Hematopoietic multipotent progenitor cell treated with erythropoietin and hydrocortisone succinate and interleukin-3 and kit ligand, for 17 days (in vitro differentiated cells): ENCODE measurements around the gene CNGB1.
"Not testable (repeated sequence)": the region's sequence is repeated elsewhere in the genome, so short reads cannot be mapped to it uniquely, and the experiment has no call there.

Source experiments
- DNase-seq: peaks from one replicate; pipeline ENCODE4 v3.0.0-alpha.2; 2015; ENCODE audit warnings: low spot score

The CNGB1 gene

DNA sequence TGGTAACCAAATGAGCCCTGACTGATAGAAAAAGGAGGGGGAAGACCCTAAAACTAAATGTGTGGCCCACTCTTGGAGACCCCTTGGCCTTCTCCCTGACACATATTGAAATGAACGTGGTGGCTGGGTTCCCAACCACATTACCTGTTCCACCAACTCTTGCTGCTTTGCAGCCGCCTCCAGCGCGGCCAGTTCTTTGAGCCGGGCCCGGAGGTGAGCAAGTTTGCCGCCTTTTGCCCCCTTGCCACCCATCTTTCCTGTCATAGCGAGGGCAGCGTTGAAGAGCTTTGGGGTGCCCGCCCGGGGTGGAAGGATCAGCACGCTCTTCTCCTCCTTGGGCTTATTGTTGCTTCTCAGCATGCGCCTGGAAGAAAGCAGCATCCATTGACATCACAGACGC lies 83.2 kb downstream of the CNGB1 start:
- DNase-seq, result no peak

DNA sequence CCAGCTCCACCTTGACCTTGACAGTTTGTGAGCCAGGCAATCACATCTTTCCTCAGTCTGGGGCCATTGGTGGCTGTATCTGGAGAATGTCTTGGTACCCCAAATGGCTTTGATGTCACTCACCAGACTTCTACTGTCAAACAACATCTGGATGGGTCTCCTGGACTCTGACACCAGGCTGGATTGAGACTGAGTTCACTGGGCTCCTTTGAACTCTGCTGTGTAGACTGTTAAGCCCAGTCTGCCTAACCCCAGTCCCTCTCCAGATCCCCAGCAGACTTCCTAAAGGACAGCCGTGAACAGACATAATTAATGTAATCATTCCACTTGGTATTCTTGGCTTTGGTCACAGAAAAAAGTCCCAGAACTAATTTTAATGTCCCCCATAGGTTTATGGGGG lies 84.5 kb downstream of the CNGB1 start:
- DNase-seq, result no peak

- no peak for DNase-seq
Observed at GRCh38 chr16:57884655-57885133, 86.2 kb downstream of the CNGB1 start.

DNA sequence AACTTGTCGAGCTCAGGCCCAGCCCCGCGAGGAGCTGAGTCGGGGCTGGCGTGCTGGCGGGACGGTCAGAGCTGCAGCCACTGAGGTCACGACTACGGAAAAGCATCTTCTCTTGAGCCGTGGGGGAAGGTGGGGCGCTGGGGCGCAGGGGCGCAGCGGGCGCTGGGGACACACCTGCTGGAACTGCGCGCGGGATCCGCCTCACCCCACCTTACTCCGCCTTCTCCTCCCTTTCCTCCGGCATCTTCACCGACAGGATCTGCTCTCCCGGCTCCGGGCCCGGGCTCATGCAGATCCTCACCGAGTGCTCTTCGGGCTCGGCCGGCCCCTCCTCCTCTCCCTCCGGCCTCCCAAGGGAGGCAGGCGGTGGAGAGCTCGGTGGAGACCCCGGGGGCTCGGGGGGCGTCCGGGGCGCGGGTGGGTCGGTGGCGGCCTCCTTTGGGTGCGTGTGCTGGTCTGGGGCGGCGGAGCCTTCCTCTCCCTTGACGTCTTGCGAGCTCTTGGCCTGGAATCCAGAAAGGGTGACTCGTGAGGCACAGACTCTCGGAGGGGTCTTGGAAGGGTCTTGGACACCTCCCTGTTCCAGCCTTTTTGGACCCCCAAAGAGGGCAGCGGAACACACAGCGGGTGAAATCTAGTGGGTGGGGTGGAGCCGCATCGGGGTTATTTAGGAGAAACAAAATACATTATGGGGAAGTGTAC lies 86.8 kb downstream of the CNGB1 start:
- no peak for DNase-seq

DNA sequence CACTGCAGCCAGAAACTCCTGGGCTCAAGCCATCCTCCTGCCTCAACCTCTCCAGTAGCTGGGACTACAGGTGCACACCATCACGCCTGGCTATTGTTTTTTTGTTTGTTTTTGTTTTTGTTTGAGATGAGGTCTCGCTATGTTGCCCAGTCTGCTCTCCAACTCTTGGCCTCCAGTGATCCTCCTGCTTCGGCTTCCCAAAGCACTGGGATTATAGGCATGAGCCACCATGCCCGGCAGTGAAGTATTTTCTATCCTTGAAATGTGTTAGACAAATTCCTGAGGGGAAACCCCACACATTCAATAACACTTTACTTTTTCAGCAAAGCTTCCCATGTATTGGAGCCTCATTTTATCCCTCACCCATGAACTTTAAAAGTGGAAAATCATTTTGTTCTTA lies 87.4 kb downstream of the CNGB1 start:
- DNase-seq, result no peak

DNA sequence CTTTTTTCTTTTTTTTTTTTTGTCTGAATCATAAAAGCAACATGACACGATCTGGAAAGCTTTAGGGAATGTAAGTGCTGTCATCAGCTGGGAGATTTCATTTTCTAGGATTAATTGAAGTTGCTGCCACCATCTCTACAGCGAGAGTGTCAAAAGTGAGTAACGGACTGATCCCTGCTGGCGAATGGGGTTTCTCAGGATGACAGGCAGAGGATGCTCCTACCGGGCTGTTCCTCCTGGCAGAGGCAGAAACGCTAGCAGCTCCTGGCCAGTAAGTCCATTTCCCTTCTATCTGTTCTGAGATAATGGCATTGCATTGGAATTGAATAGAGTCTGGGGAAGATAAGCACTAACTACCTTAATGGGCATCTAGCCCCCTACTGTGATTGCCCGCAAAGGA lies 88.1 kb downstream of the CNGB1 start:
- no peak for DNase-seq

DNA sequence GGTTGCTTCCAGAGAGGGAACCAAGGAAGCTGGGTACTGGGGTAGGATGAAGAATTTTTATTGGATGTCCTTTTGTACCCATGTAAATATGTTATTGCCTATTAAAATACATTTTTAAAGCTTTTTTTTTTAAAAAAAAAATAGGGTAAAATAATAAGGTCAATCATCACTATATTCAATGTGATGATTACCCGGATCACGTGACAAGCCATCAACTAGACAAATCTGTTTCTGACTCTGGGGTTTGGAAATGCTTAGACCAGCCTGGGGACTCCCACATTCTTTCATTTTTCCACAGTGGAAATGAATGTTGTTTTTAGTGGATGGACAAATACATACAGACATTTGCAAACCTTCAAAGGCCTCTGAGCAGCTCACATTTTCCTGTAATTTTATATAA lies 88.7 kb downstream of the CNGB1 start:
- DNase-seq, result no peak

DNA sequence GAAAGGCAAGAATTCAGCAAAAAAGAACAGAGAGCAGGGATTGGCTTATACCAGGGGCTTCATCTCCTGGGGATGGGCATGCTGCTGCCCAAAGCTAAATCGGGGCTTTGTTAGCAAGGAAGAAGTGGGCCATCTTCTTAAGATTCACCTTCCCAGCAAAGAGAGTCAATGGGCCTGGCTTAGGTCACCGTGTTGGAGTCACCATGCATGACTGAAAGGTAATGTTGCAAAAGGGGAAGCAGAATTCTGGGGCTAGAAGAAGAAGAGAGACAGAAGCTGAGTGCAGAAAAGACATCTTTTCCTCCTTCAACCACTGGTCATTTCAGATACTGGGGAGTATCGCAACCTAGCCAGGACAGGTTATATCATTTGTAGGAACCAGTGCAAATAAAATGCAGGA lies 92.3 kb downstream of the CNGB1 start:
- no peak for DNase-seq

GRCh38 chr16:57876210-57876609 lies 94.7 kb downstream of the CNGB1 start:
- no peak for DNase-seq

- DNase-seq, result no peak
Observed at GRCh38 chr16:57875347-57875746, 95.6 kb downstream of the CNGB1 start.

DNA sequence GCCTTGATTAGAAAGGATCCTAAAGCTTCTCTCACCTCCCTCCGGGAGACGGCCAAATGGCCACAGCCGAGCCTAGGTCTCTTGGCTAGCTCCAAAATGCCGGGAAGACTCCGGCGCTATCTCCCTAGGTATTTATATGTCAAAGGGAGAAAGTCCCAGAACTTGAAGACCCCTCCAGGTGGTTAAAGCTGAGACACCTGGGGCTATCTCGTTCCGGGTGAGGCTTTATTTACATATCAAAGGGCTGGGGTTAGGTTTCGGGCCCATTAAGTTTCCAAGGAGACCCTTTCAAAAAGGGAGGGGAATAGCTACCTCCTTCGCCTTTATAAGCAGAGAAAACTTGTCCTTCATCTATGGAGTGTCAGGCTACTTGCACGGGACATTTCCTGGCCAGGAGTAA lies 97.7 kb downstream of the CNGB1 start:
- no peak for DNase-seq

GRCh38 chr16:57872764-57873163 lies 98.2 kb downstream of the CNGB1 start:
- not testable (repeated sequence) for DNase-seq

GRCh38 chr16:57871456-57871855 lies 99.5 kb downstream of the CNGB1 start:
- no peak for DNase-seq

- no peak for DNase-seq
Observed at GRCh38 chr16:57870753-57871454, 100.0 kb downstream of the CNGB1 start.

GRCh38 chr16:57868913-57869520 lies 101.9 kb downstream of the CNGB1 start:
- DNase-seq, result no peak

DNA sequence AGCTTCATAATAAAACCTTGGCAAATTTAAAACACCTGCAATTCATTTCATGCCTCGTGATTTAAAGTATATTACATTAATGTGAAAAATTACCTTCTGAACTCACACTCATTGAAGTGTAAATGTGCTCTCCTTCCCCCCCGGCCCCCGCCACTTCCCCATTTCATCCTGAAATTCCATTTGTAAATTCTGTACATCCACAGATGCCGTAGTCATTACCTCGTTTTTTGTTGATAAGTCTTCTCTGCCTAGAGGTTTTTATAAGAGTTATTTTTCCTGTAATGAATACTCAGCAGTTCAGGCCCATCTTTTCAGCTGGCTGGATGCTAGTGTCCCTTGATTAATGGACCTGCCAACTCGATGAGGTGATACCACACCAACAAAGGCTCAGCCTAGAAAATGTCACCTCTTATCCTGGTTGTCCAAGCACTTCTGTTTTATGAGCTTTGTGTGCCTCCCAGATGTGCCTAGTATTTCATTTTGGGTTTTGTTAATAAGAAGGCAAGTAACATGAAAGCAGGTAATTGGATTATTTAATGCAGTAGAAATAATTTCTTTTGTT lies 103.8 kb downstream of the CNGB1 start:
- DNase-seq, result no peak

GRCh38 chr16:57866529-57866918 lies 104.4 kb downstream of the CNGB1 start:
- no peak for DNase-seq

DNA sequence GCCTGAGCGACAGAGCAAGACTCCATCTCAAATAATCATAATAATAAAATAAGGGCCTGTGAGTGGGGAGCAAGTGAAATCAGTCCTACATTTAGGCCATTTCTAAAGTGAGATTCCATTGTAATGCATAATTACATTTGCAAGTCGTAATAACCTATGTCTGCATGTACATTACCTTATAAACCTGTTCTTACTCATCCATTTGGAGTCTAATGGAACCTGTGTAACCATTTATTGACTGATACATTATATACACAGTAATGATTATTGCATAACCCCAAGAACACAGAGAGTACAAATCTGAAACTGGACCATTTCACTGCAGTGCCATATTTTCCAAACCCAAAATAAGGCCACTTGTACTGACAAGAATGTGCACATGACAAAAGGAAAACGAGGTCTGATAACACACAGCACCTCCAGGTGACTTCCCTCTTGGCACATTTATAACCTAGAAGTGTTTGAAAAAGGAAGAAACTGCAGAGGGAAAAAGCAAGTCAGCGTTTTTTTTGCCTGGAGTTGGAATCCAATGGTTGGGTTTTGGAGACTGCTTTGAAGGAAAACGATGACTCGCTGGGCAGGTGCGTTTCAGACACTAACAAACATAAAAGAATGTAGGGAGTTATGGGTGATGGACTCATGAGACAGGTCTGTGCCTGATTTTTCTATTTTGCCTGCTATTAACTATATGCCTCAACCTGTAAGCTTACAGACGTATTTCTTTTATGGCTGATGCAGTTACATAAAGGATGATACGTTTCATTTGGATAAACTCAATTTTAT lies 105.0 kb downstream of the CNGB1 start:
- no peak for DNase-seq

DNA sequence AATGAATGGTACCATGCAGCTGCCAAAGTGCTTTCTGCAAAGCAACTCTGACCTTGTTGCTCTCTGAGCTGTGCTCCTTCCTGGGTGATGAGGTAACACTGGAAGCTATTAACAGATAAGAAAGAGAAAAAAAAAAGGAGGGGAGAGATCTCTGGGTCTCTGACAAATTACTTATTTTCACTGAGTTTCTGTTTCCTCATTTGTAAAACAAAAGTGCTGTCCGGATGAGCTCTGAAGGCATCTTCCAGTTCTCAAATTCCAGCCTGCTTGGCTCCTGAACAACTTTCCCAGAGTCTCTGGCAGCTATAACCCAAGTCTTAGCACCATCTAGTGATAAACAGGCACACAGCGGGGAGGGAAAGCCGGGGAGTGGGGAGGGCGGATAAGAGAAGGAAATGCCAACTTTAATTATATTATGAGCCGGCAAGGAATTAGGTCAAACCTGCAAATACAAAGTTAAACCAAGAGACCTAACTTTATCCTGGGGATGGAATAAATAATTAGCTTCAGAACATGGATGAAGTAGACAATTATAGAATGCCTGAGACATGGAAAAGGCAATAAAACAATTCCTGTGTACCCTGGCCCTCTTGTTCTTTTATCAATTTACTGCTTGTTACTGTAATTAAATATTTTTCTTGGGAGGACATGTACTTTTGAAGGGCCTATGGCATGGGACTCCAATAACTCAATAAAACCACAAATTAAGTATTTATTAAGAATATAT lies 107.3 kb downstream of the CNGB1 start:
- no peak for DNase-seq

DNA sequence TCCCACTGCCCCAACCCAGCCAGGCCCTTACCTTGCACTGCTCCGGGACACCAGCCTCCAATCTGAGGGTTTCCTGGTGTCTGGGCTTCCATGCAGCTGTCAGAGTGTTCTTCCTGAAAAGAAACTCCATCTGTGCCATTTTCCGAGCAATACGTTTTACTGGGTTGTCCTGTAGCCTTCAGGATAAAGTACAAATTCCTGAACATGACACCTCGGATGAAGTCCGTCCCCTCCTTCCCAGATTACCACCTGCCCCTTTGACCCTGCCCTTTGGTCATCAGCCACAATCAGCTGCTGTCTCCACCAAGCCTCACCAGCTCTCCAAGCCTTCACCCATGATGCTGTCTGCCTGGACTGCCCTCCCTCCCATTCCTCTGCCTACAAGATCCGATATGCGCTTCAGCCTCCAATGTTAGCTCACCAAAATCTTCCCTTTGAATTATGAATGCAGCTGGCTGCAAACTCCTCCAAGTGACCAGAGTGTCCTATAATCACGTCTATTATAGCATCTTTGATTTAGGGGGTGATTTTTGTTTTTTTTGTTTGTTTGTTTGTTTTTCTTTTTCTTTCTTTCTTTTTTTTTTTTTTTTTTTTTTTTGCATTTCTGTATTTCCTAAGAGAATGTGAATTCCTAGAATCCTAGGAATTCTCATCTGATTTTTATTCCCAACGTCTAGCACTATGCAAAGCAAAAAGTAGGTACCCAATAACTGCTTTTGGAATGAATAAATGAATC lies 108.1 kb downstream of the CNGB1 start:
- no peak for DNase-seq

DNA sequence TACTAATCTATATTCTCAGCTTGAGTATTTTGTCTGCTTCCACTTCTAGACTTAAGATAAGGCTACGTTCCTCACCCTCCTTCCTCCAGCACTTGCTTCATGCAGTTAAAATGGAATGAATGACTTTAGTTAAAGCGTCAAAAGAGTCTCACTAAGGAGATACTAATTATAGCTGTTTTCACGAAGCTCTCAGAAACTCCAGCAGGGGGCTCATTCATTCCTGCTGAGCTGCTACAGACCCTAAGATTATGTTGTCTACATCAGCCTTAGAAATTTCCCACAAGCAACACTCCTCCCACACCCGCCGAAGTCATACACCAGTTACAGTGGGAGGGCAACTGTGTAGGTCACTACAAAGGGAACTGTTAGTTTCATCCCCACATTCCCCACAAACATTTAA lies 111.6 kb downstream of the CNGB1 start:
- no peak for DNase-seq
